Panc1 (cell line): Measurements from ENCODE around the gene CTNND2. TPM values are rescaled to one million over a fixed set of nuclear protein-coding genes. Genes with fewer than 3 reads are reported as not detected.

Experiments
- ATAC-seq: fragments of 200-7000 bp; cut with Tn5 transposase; 2 replicates; pipeline ENCODE4 v1.9.1; 2020; ENCODE audit warnings: mild to moderate bottlenecking, moderate library complexity
- BruUV-seq: library from RNA; stranded (reverse); fragments of 400-500 nt; replicated peaks from 2 replicates; lab custom pipeline; 2021; lab: Mats Ljungman, UMichigan
- CTCF ChIA-PET: fragments of 300-600 bp; sonication (Branson Sonifier 250); formaldehyde crosslinking; loops from one replicate; lab custom pipeline; 2022; ENCODE audit warnings: antibody characterized with exemption; lab: Charles Lee
- POLR2A ChIA-PET: fragments of 300-600 bp; sonication (Branson Sonifier 250); formaldehyde crosslinking; loops from one replicate; lab custom pipeline; 2022; ENCODE audit warnings: antibody characterized with exemption; lab: Charles Lee
- DNase-seq: peaks from one replicate; pipeline ENCODE4 v3.0.0-alpha.2; 2010; ENCODE audit warnings: low read depth, low spot score
- H3K27ac ChIP-seq: 2 replicates; pipeline ENCODE4 v1.5.1; 2011; ENCODE audit warnings: mild to moderate bottlenecking, low read length, inconsistent platforms
- H3K27me3 ChIP-seq: fragments of 200-500 bp; sonication (Bioruptor generic); 2 replicates; pipeline ENCODE4 v1.6.0; 2014; ENCODE audit warnings: low read length, inconsistent platforms; ENCODE audit not compliant: control insufficient read depth, insufficient read depth
- H3K36me3 ChIP-seq: fragments of 200-500 bp; sonication (Bioruptor generic); 2 replicates; pipeline ENCODE4 v1.5.1; 2014; ENCODE audit warnings: inconsistent platforms, mild to moderate bottlenecking, low read length, moderate library complexity; ENCODE audit not compliant: control insufficient read depth, insufficient read depth
- H3K4me1 ChIP-seq: 2 replicates; pipeline ENCODE4 v1.5.1; 2011; ENCODE audit warnings: inconsistent platforms, mild to moderate bottlenecking, low read length, moderate library complexity; ENCODE audit not compliant: control insufficient read depth, insufficient read depth
- H3K4me3 ChIP-seq, 2 experiments: 2 replicates each; pipeline ENCODE4 v1.5.1; 2011 to 2012; ENCODE audit warnings: low read depth in 2 of 2, low read length in 2 of 2, mild to moderate bottlenecking in 2 of 2, inconsistent platforms in 1 of 2, moderate library complexity in 1 of 2
- H3K9me3 ChIP-seq: fragments of 200-500 bp; sonication (Bioruptor generic); 2 replicates; pipeline ENCODE4 v1.5.1; 2014; ENCODE audit warnings: low read depth, mild to moderate bottlenecking, inconsistent platforms, low read length, moderate library complexity; ENCODE audit not compliant: control insufficient read depth, insufficient read depth
- POLR2AphosphoS5 ChIP-seq: IDR thresholded peaks from 2 replicates; pipeline ENCODE4 v1.6.1; 2012; ENCODE audit warnings: mild to moderate bottlenecking, low read depth, low read length, moderate library complexity
- SIN3A ChIP-seq: IDR thresholded peaks from 2 replicates; pipeline ENCODE4 v1.6.1; 2012; ENCODE audit warnings: low read depth, mild to moderate bottlenecking, low read length, moderate library complexity, borderline replicate concordance; ENCODE audit not compliant: insufficient read depth
- TCF7L2 ChIP-seq: IDR thresholded peaks from 2 replicates; pipeline ENCODE4 v1.6.1; 2011; ENCODE audit warnings: mild to moderate bottlenecking, low read depth, low read length, inconsistent platforms
- in situ Hi-C: cut with HindIII; loops from 2 replicates; pipeline ENCODE4 v1.10.0; 2016; ENCODE audit warnings: low sequenced_read_pairs, low pct_unique_long_range_greater_than_20kb
- intact Hi-C: fragments of 100-400 bp; cut with micrococcal nuclease; formaldehyde crosslinking; loops from one replicate; pipeline ENCODE4 v1.10.0; 2022; ENCODE audit not compliant: unreplicated experiment
- total RNA-seq: library from RNA; stranded (reverse); gene quantifications from one replicate; pipeline ENCODE4 v1.2.1, GENCODE V29; 2021; ENCODE audit not compliant: unreplicated experiment
- TF ChIP-seq, protein P1 (sequence below): fragments of 450-650 bp; IDR thresholded peaks from 2 replicates; pipeline ENCODE4 v1.5.1; 2017; ENCODE audit warnings: mild to moderate bottlenecking
- TF ChIP-seq, protein P2 (sequence below), 2 experiments: IDR thresholded peaks; 2 replicates each; pipeline ENCODE4 v1.6.1; 2011 to 2012; ENCODE audit warnings: low read depth in 2 of 2, control low read depth in 1 of 2, low read length in 1 of 2, mild to moderate bottlenecking in 1 of 2, moderate library complexity in 1 of 2; ENCODE audit not compliant: insufficient read depth in 1 of 2

The CTNND2 gene
- total RNA-seq, 1 experiment from 2014 or later, result 1.0 TPM

DNA sequence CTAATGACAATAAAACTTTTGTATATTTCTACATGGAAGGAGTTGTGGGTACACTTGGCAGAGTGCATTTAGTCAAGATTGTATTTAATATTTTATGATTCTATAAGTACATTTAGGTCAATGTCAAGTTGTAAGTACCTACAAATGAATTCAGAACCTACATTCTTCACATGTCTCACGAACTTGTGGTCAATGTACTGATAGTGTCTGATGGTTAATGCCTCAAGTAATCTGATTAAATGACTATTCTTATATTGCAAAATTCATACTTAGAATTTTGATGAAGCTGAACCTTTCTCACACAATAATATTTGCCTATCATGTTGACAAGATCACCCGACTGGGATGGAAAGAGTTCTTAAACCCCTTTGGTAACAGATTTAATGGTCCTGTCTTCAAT lies 444.5 kb downstream of the CTNND2 start:
- Histone ChIP-seq H3K4me1 (no peaks in the 10 kb centered on the region), H3K27ac (no peak overlapping the region), H3K36me3 (no peaks in the 10 kb centered on the region), H3K27me3 (no peaks in the 10 kb centered on the region), H3K4me3 (no peak overlapping the region), H3K9me3 (no peaks in the 10 kb centered on the region)
- no peak for ATAC-seq
- no TSS peak for BruUV-seq
- ChIA-PET POLR2A (no interaction called here), CTCF (no interaction called here)
- TF ChIP-seq, protein P1, sequence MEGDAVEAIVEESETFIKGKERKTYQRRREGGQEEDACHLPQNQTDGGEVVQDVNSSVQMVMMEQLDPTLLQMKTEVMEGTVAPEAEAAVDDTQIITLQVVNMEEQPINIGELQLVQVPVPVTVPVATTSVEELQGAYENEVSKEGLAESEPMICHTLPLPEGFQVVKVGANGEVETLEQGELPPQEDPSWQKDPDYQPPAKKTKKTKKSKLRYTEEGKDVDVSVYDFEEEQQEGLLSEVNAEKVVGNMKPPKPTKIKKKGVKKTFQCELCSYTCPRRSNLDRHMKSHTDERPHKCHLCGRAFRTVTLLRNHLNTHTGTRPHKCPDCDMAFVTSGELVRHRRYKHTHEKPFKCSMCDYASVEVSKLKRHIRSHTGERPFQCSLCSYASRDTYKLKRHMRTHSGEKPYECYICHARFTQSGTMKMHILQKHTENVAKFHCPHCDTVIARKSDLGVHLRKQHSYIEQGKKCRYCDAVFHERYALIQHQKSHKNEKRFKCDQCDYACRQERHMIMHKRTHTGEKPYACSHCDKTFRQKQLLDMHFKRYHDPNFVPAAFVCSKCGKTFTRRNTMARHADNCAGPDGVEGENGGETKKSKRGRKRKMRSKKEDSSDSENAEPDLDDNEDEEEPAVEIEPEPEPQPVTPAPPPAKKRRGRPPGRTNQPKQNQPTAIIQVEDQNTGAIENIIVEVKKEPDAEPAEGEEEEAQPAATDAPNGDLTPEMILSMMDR, result no peak
- no peak for TF ChIP-seq SIN3A
- no peak for TF ChIP-seq TCF7L2
- TF ChIP-seq, protein P2, sequence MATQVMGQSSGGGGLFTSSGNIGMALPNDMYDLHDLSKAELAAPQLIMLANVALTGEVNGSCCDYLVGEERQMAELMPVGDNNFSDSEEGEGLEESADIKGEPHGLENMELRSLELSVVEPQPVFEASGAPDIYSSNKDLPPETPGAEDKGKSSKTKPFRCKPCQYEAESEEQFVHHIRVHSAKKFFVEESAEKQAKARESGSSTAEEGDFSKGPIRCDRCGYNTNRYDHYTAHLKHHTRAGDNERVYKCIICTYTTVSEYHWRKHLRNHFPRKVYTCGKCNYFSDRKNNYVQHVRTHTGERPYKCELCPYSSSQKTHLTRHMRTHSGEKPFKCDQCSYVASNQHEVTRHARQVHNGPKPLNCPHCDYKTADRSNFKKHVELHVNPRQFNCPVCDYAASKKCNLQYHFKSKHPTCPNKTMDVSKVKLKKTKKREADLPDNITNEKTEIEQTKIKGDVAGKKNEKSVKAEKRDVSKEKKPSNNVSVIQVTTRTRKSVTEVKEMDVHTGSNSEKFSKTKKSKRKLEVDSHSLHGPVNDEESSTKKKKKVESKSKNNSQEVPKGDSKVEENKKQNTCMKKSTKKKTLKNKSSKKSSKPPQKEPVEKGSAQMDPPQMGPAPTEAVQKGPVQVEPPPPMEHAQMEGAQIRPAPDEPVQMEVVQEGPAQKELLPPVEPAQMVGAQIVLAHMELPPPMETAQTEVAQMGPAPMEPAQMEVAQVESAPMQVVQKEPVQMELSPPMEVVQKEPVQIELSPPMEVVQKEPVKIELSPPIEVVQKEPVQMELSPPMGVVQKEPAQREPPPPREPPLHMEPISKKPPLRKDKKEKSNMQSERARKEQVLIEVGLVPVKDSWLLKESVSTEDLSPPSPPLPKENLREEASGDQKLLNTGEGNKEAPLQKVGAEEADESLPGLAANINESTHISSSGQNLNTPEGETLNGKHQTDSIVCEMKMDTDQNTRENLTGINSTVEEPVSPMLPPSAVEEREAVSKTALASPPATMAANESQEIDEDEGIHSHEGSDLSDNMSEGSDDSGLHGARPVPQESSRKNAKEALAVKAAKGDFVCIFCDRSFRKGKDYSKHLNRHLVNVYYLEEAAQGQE (IDR thresholded peaks at IDR 0.05; ENCODE audit: insufficient read depth in 1 of 2, low read depth in 2 of 2, low read length in 1 of 2), result no peak
- no peak for TF ChIP-seq POLR2AphosphoS5
- in situ Hi-C loops (no loop called here), intact Hi-C loops (no loop called here)
- DNase-seq, result no peak

DNA sequence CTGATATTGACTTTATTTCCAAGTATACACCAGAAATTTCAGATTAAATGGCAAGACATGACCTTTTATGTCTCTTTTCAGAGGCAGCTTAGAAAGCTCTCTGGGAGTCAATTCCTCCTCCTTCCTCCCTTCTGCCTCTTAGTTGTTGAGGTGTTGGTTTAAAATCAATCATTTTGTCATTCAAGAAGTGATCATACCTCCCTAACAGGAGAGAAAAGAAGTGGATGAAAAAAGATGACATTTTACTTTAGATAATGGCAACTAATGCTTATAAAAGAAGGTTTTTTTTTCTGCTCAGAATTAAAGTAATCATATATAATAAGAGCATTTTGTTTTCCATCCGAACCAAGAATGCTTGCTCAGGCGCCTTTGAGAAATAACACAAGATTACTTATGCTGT lies 448.7 kb downstream of the CTNND2 start:
- no peaks in the 10 kb centered on the region for H3K36me3 ChIP-seq
- H3K27ac ChIP-seq, result no peak overlapping the region
- DNase-seq, result no peak
- intact Hi-C loops (no loop called here), in situ Hi-C loops (no loop called here)
- POLR2A ChIA-PET, result no interaction called here
- TF ChIP-seq SIN3A, result no peak
- TF ChIP-seq, protein P1, result no peak
- ATAC-seq, result no peak
- H3K4me3 ChIP-seq, result no peak overlapping the region
- no peaks in the 10 kb centered on the region for H3K4me1 ChIP-seq
- CTCF ChIA-PET, result no interaction called here
- no TSS peak for BruUV-seq
- peaks cover 4% of the 10 kb centered on the region; the same call in 1 of the 2 replicates for H3K27me3 ChIP-seq
- H3K9me3 ChIP-seq, result no peaks in the 10 kb centered on the region

DNA sequence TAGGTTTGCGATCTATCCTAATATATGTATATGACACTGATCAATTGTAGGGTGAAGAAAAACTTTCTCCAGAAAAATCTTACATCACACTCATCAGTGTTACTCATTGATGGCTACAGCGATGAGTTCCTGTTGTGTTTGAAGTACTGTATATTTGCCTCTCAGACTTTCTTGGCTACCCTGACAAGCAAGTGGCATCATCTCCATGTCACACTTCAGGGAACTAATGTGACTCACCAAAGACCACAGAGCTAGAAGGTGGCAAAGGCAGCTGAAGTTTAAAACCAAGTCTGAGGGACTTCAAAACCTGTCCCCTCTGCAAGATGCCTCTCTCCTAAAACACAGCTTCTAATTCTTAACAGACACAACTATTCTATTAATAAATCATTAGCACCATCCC lies 451.4 kb downstream of the CTNND2 start:
- POLR2A ChIA-PET, result no interaction called here
- DNase-seq (no peak), ATAC-seq (no peak)
- peaks cover 4% of the 10 kb centered on the region; the same call in 1 of the 2 replicates for H3K27me3 ChIP-seq
- CTCF ChIA-PET, result no interaction called here
- H3K4me1 ChIP-seq, result no peaks in the 10 kb centered on the region
- BruUV-seq, result no TSS peak
- TF ChIP-seq, protein P1, result no peak
- no peak for TF ChIP-seq POLR2AphosphoS5
- TF ChIP-seq SIN3A, result no peak
- TF ChIP-seq, protein P2 (IDR thresholded peaks at IDR 0.05; ENCODE audit: insufficient read depth in 1 of 2, low read depth in 2 of 2, low read length in 1 of 2), result no peak
- no peak for TF ChIP-seq TCF7L2
- intact Hi-C loops, result no loop called here
- no peaks in the 10 kb centered on the region for H3K9me3 ChIP-seq
- H3K27ac ChIP-seq, result no peak overlapping the region
- in situ Hi-C loops, result no loop called here
- H3K36me3 ChIP-seq, result no peaks in the 10 kb centered on the region
- no peak overlapping the region for H3K4me3 ChIP-seq
